Medulla oblongata (tissue), 1 donor: ENCODE results near the gene DOCK2.
A peak's percentile ranks its signal among the peaks of the same experiment; 100 is the strongest.
"Not testable (repeated sequence)": the region's sequence is repeated elsewhere in the genome, so short reads cannot be mapped to it uniquely, and the experiment has no call there.

Experiments
- DNase-seq: peaks from one replicate; pipeline ENCODE4 v3.0.0-alpha.2; 2015; ENCODE audit errors: extremely low spot score

DOCK2 gene

GRCh38 chr5:169788168-169788567, 151.1 kb downstream of the DOCK2 start:
- no peak for DNase-seq

- DNase-seq, result no peak
Measured at GRCh38 chr5:169789417-169789940, 152.4 kb downstream of the DOCK2 start.

- no peak for DNase-seq
Measured at GRCh38 chr5:169791251-169791650, 154.2 kb downstream of the DOCK2 start.

- DNase-seq, result no peak
Measured at GRCh38 chr5:169795338-169795737, 158.3 kb downstream of the DOCK2 start.

- no peak for DNase-seq
Measured at GRCh38 chr5:169796731-169797130, 159.7 kb downstream of the DOCK2 start.

- no peak for DNase-seq
Measured at GRCh38 chr5:169797577-169797976, 160.5 kb downstream of the DOCK2 start.

GRCh38 chr5:169798438-169798837, 161.4 kb downstream of the DOCK2 start:
- no peak for DNase-seq

GRCh38 chr5:169798906-169799660, 162.0 kb downstream of the DOCK2 start:
- no peak for DNase-seq

- DNase-seq, result no peak
Measured at GRCh38 chr5:169801324-169801777, 164.3 kb downstream of the DOCK2 start.

- DNase-seq, result no peak
Measured at GRCh38 chr5:169801781-169802180, 164.7 kb downstream of the DOCK2 start.

- no peak for DNase-seq
Measured at GRCh38 chr5:169803077-169803981, 166.3 kb downstream of the DOCK2 start.

GRCh38 chr5:169804861-169805260, 167.8 kb downstream of the DOCK2 start:
- no peak for DNase-seq

GRCh38 chr5:169805527-169805934, 168.5 kb downstream of the DOCK2 start:
- no peak for DNase-seq

GRCh38 chr5:169805937-169806700, 169.0 kb downstream of the DOCK2 start:
- no peak for DNase-seq

GRCh38 chr5:169808118-169808581, 171.1 kb downstream of the DOCK2 start:
- peak; percentile 5 for DNase-seq

- DNase-seq, result not testable (repeated sequence)
Measured at GRCh38 chr5:169808880-169809279, 171.8 kb downstream of the DOCK2 start.

- peak; percentile 20 for DNase-seq
Measured at GRCh38 chr5:169809281-169809680, 172.2 kb downstream of the DOCK2 start.

- no peak for DNase-seq
Measured at GRCh38 chr5:169810524-169810923, 173.4 kb downstream of the DOCK2 start.

GRCh38 chr5:169811023-169811422, 173.9 kb downstream of the DOCK2 start:
- no peak for DNase-seq

- DNase-seq, result no peak
Measured at GRCh38 chr5:169811680-169812079, 174.6 kb downstream of the DOCK2 start.

- no peak for DNase-seq
Measured at GRCh38 chr5:169812786-169813185, 175.7 kb downstream of the DOCK2 start.

GRCh38 chr5:169814045-169814444, 177.0 kb downstream of the DOCK2 start:
- DNase-seq, result no peak
